ENCODE data around the gene THEMIS. TPM values are rescaled to one million over a fixed set of nuclear protein-coding genes. Genes with fewer than 3 reads are reported as not detected.

Gene THEMIS
- total and polyA plus RNA-seq, 10 of the 15 experiments (the other 5 are each of a cell fraction or from before 2014, with no cell fraction given) = 0.06 to 1.5 (median 0.08) TPM; not detected in 6

GRCh38 chr6:127775371-127775770 is 125.5 kb downstream of the THEMIS start (continued):
- TF ChIP-seq NKRF (conservative IDR thresholded peaks at IDR 0.05) = no peak
- no peak for TF ChIP-seq HDAC2 (IDR thresholded peaks at IDR 0.05)
- no peak for TF ChIP-seq ATF7 (IDR thresholded peaks at IDR 0.05; ENCODE audit: low read depth)
- TF ChIP-seq DPF2 (IDR thresholded peaks at IDR 0.05) = no peak
- no peak for TF ChIP-seq SUPT20H (IDR thresholded peaks at IDR 0.05; ENCODE audit: borderline replicate concordance, control insufficient read depth, low read depth, low read length)

- H3K36me3 ChIP-seq (ENCODE audit: control insufficient read depth in 2 of 2, insufficient read depth in 2 of 2, low read length in 1 of 2) = no peaks in the 10 kb centered on the region
- ChIA-PET POLR2A (no interaction called here), SMC1A (ENCODE audit: uncharacterized antibody, unreplicated experiment) (no interaction called here), RAD21 (ENCODE audit: unreplicated experiment) (no interaction called here), CTCF (no interaction called here)
- no peaks in the 10 kb centered on the region for H3K4me1 ChIP-seq (ENCODE audit: control insufficient read depth, insufficient read depth, low read length)
- H3K4me2 ChIP-seq (ENCODE audit: control insufficient read depth, insufficient read depth) = no peak overlapping the region
- no peak for DNase-seq (ENCODE audit: low read depth, low spot score)
- in situ Hi-C loops (cut with MboI) = no loop called here
- WGBS (ENCODE audit: insufficient coverage, insufficient replicate concordance, low lambda C conversion rate, missing lambda C conversion rate) = 39% methylated on average over 4 of the region's 4 CpGs
- H3K27me3 ChIP-seq (replicated peaks in 1 of 2; ENCODE audit: control insufficient read depth in 2 of 2, insufficient read depth in 2 of 2, low read length in 1 of 2) = no peaks in the 10 kb centered on the region
- no peaks in the 10 kb centered on the region for H4K20me1 ChIP-seq (ENCODE audit: control insufficient read depth, insufficient read depth)
- no peak overlapping the region for H3K4me3 ChIP-seq
- H2AFZ ChIP-seq (ENCODE audit: control insufficient read depth, low read depth, low read length) = no peak overlapping the region
- ATAC-seq = no peak
- intact Hi-C loops (cut with micrococcal nuclease; ENCODE audit: unreplicated experiment) = loop anchor here (5.0 kb wide), 1 partner anchor 1701 kb away; no protein-coding TSS in a partner anchor
- TF ChIP-seq RB1 (IDR thresholded peaks at IDR 0.05; ENCODE audit: borderline replicate concordance) (no peak), RBBP5 (conservative IDR thresholded peaks at IDR 0.05) (no peak), ZSCAN29 (IDR thresholded peaks at IDR 0.05) (no peak)
- no peak overlapping the region for H3K27ac ChIP-seq (ENCODE audit: control insufficient read depth, insufficient read depth)
- no peak overlapping the region for H3K9ac ChIP-seq (ENCODE audit: control insufficient read depth, insufficient read depth, low read length)
- no peaks in the 10 kb centered on the region for H3K79me2 ChIP-seq (ENCODE audit: control insufficient read depth, insufficient read depth, low read length)
- no TSS peak for BruUV-seq (replicated peaks)
- FAIRE-seq = no peak
- H3K9me3 ChIP-seq (replicated peaks; ENCODE audit: control insufficient read depth, insufficient read depth, low read length) = no peaks in the 10 kb centered on the region
Observed at GRCh38 chr6:127768745-127769144, 132.1 kb downstream of the THEMIS start.

Data from GM12878 (cell line).